ENCODE results near the gene HSD17B1. TPM values are rescaled to one million over a fixed set of nuclear protein-coding genes. Genes with fewer than 3 reads are reported as not detected.

The HSD17B1 gene
- total RNA-seq, 1 experiment from 2014 or later: 1.5 TPM

GRCh38 chr17:42512246-42512645, 40.5 kb upstream of the HSD17B1 start (continued):
- TF ChIP-seq NR2C2 (CRISPR knock-in tag; IDR thresholded peaks at IDR 0.05) (no peak), FOXP1 (CRISPR knock-in tag; IDR thresholded peaks at IDR 0.05; ENCODE audit: borderline replicate concordance) (no peak)

DNA sequence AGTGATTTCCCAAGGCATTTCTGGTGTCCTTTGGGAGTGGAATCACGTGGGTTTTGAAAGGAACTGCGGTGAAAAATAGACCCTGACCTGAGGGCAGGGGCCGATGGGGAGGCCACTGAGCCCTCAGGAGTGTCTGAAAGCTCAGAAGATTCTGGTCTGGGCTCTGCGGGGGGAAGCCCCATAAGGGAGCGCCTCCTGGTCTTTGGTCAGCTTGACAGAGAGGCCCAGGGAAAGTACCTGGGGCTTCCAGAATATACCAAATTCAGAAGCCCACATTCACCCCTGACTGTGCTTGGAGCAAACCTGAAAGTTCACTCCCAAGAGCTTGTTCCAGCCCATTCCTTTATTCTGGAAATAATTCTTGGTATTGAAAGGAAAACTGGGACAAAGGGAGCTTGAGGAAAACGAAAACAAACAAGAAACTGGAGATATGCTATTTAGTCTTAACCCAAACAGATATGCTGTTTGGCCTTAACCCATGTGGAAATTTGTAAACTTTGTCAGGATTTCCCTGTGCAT, 39.9 kb upstream of the HSD17B1 start:
- peaks cover 13% of the 10 kb centered on the region for H3K36me3 Mint-ChIP-seq
- H3K27ac Mint-ChIP-seq: no peak overlapping the region
- ChIA-PET POLR2A (no interaction called here), CTCF (interaction anchor here (1.2 to 5.9 kb wide), 2 partner anchors 14 to 291 kb away, joined by 4 to 34 read pairs; no protein-coding TSS in a partner anchor)
- ATAC-seq (no peak), DNase-seq (ENCODE audit: low spot score) (no peak)
- H3K4me3 Mint-ChIP-seq: no peak overlapping the region
- H3K4me1 Mint-ChIP-seq: no peaks in the 10 kb centered on the region
- H3K9me3 Mint-ChIP-seq: no peaks in the 10 kb centered on the region
- H3K27me3 Mint-ChIP-seq (ENCODE audit: low read depth): no peaks in the 10 kb centered on the region; the same call in 1 of the 2 replicates
- TF ChIP-seq IRF2 (CRISPR knock-in tag; IDR thresholded peaks at IDR 0.05; ENCODE audit: borderline replicate concordance, low read depth) (no peak), JAZF1 (CRISPR knock-in tag; IDR thresholded peaks at IDR 0.05) (no peak), STAT6 (CRISPR knock-in tag; conservative IDR thresholded peaks at IDR 0.05; ENCODE audit: low read depth) (no peak)

- Mint-ChIP-seq H3K36me3 (peaks cover 7% of the 10 kb centered on the region), H3K4me3 (no peak overlapping the region), H3K27me3 (ENCODE audit: low read depth) (peaks cover 3% of the 10 kb centered on the region), H3K9me3 (no peaks in the 10 kb centered on the region), H3K4me1 (peaks cover 2% of the 10 kb centered on the region), H3K27ac (no peak overlapping the region; the same call in 1 of the 2 replicates)
- TF ChIP-seq ETV6 (CRISPR knock-in tag; IDR thresholded peaks at IDR 0.05): no peak
- ATAC-seq: no peak
- ChIA-PET POLR2A (no interaction called here), CTCF (interaction anchor here (1.0 to 5.9 kb wide), 4 partner anchors 13 to 292 kb away, joined by 3 to 34 read pairs (median 4); no protein-coding TSS in a partner anchor)
- DNase-seq (ENCODE audit: low spot score): no peak
Observed at GRCh38 chr17:42513686-42514085, 39.0 kb upstream of the HSD17B1 start.

- ChIA-PET CTCF (interaction anchor here (0.6 to 5.9 kb wide), 5 partner anchors 13 to 292 kb away, joined by 3 to 34 read pairs (median 4); no protein-coding TSS in a partner anchor), POLR2A (interaction anchor here (0.6 kb wide), 1 partner anchor 155 kb away, joined by 7 read pairs; no protein-coding TSS in a partner anchor)
- peaks cover 4% of the 10 kb centered on the region for H3K27me3 Mint-ChIP-seq (ENCODE audit: low read depth)
- H3K36me3 Mint-ChIP-seq: peaks cover 3% of the 10 kb centered on the region; the same call in 1 of the 2 replicates
- H3K27ac Mint-ChIP-seq: no peak overlapping the region
- H3K4me1 Mint-ChIP-seq: peaks cover 6% of the 10 kb centered on the region
- no peak overlapping the region for H3K4me3 Mint-ChIP-seq
- H3K9me3 Mint-ChIP-seq: no peaks in the 10 kb centered on the region
- ATAC-seq: no peak
- DNase-seq (ENCODE audit: low spot score): no peak
- no peak for TF ChIP-seq E2F4 (CRISPR knock-in tag; IDR thresholded peaks at IDR 0.05; ENCODE audit: borderline replicate concordance, low read depth)
Observed at GRCh38 chr17:42514279-42514678, 38.4 kb upstream of the HSD17B1 start.

DNA sequence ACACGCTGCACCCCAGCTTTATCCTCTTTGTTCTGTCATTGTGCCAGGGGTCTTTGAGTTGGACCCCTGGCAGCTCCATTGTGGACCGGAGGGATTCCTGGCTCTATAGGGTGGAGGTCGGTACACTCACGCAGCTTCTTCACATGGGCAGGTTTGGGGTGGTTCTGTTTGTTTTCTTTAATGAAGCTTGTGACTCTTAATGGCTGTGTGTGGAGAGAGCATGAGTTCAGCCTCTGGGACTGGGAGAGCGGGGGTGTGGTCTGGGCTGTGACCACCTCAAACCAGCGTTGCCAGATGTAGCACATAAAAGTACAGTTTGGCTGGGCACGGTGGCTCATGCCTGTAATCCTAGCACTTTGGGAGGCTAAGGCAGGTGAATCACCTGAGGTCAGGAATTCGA, 37.9 kb upstream of the HSD17B1 start:
- Mint-ChIP-seq H3K9me3 (no peaks in the 10 kb centered on the region), H3K4me1 (peaks cover 11% of the 10 kb centered on the region), H3K27me3 (ENCODE audit: low read depth) (peaks cover 4% of the 10 kb centered on the region), H3K36me3 (no peaks in the 10 kb centered on the region), H3K4me3 (no peak overlapping the region), H3K27ac (no peak overlapping the region)
- CTCF ChIA-PET: interaction anchor here (0.6 to 5.9 kb wide), 7 partner anchors 12 to 355 kb away, joined by 3 to 34 read pairs (median 3); no protein-coding TSS in a partner anchor
- no peak for ATAC-seq
- DNase-seq (ENCODE audit: low spot score): no peak
- POLR2A ChIA-PET: interaction anchor here (0.6 kb wide), 1 partner anchor 156 kb away, joined by 7 read pairs; no protein-coding TSS in a partner anchor
- TF ChIP-seq ZNF138 (CRISPR knock-in tag; conservative IDR thresholded peaks at IDR 0.05) (no peak), NR1H2 (CRISPR knock-in tag; IDR thresholded peaks at IDR 0.05) (no peak), ZNF219 (CRISPR knock-in tag; IDR thresholded peaks at IDR 0.05; ENCODE audit: borderline replicate concordance) (no peak), ZNF396 (CRISPR knock-in tag; IDR thresholded peaks at IDR 0.05; ENCODE audit: borderline replicate concordance) (no peak)
- TF ChIP-seq, protein P1, sequence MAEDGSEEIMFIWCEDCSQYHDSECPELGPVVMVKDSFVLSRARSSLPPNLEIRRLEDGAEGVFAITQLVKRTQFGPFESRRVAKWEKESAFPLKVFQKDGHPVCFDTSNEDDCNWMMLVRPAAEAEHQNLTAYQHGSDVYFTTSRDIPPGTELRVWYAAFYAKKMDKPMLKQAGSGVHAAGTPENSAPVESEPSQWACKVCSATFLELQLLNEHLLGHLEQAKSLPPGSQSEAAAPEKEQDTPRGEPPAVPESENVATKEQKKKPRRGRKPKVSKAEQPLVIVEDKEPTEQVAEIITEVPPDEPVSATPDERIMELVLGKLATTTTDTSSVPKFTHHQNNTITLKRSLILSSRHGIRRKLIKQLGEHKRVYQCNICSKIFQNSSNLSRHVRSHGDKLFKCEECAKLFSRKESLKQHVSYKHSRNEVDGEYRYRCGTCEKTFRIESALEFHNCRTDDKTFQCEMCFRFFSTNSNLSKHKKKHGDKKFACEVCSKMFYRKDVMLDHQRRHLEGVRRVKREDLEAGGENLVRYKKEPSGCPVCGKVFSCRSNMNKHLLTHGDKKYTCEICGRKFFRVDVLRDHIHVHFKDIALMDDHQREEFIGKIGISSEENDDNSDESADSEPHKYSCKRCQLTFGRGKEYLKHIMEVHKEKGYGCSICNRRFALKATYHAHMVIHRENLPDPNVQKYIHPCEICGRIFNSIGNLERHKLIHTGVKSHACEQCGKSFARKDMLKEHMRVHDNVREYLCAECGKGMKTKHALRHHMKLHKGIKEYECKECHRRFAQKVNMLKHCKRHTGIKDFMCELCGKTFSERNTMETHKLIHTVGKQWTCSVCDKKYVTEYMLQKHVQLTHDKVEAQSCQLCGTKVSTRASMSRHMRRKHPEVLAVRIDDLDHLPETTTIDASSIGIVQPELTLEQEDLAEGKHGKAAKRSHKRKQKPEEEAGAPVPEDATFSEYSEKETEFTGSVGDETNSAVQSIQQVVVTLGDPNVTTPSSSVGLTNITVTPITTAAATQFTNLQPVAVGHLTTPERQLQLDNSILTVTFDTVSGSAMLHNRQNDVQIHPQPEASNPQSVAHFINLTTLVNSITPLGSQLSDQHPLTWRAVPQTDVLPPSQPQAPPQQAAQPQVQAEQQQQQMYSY (CRISPR knock-in tag; IDR thresholded peaks at IDR 0.05): no peak
- TF ChIP-seq, protein P2, sequence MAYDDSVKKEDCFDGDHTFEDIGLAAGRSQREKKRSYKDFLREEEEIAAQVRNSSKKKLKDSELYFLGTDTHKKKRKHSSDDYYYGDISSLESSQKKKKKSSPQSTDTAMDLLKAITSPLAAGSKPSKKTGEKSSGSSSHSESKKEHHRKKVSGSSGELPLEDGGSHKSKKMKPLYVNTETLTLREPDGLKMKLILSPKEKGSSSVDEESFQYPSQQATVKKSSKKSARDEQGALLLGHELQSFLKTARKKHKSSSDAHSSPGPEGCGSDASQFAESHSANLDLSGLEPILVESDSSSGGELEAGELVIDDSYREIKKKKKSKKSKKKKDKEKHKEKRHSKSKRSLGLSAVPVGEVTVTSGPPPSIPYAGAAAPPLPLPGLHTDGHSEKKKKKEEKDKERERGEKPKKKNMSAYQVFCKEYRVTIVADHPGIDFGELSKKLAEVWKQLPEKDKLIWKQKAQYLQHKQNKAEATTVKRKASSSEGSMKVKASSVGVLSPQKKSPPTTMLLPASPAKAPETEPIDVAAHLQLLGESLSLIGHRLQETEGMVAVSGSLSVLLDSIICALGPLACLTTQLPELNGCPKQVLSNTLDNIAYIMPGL (CRISPR knock-in tag; IDR thresholded peaks at IDR 0.05): no peak
- TF ChIP-seq, protein P3, sequence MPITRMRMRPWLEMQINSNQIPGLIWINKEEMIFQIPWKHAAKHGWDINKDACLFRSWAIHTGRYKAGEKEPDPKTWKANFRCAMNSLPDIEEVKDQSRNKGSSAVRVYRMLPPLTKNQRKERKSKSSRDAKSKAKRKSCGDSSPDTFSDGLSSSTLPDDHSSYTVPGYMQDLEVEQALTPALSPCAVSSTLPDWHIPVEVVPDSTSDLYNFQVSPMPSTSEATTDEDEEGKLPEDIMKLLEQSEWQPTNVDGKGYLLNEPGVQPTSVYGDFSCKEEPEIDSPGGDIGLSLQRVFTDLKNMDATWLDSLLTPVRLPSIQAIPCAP (CRISPR knock-in tag; IDR thresholded peaks at IDR 0.05): no peak
